ES-I3 (cell line): ENCODE results near the gene ACBD6.

ENCODE experiments used
- H3K36me3 ChIP-seq: 2 replicates; pipeline ENCODE4 v1.6.1; 2013; ENCODE audit warnings: mild to moderate bottlenecking, low read length, control low read depth, moderate library complexity; ENCODE audit not compliant: insufficient read depth
- H3K4me1 ChIP-seq: 2 replicates; pipeline ENCODE4 v1.6.1; 2013; ENCODE audit warnings: mild to moderate bottlenecking, control low read depth, low read length; ENCODE audit not compliant: insufficient read depth
- H3K9ac ChIP-seq: 2 replicates; pipeline ENCODE4 v1.6.1; 2013; ENCODE audit warnings: low read depth, mild to moderate bottlenecking, low read length, moderate library complexity
- H3K9me3 ChIP-seq: 2 replicates; pipeline ENCODE4 v1.6.1; 2013; ENCODE audit warnings: mild to moderate bottlenecking, low read length, moderate library complexity; ENCODE audit not compliant: control insufficient read depth, insufficient read depth

The ACBD6 gene

GRCh38 chr1:180260541-180260940, 241.8 kb downstream of the ACBD6 start:
- Histone ChIP-seq H3K9me3 (no peaks in the 10 kb centered on the region), H3K9ac (no peak overlapping the region), H3K36me3 (no peaks in the 10 kb centered on the region), H3K4me1 (peaks cover 6% of the 10 kb centered on the region)

- Histone ChIP-seq H3K4me1 (peaks cover 3% of the 10 kb centered on the region), H3K36me3 (no peaks in the 10 kb centered on the region), H3K9ac (no peak overlapping the region), H3K9me3 (no peaks in the 10 kb centered on the region)
These were observed 242.7 kb downstream of the ACBD6 start for GRCh38 chr1:180259431-180260338.

GRCh38 chr1:180258935-180259334, 243.4 kb downstream of the ACBD6 start:
- Histone ChIP-seq H3K9ac (no peak overlapping the region), H3K36me3 (no peaks in the 10 kb centered on the region), H3K4me1 (peaks cover 5% of the 10 kb centered on the region; the same call in 1 of the 2 replicates), H3K9me3 (no peaks in the 10 kb centered on the region)

- no peaks in the 10 kb centered on the region for H3K36me3 ChIP-seq
- no peaks in the 10 kb centered on the region for H3K9me3 ChIP-seq
- H3K4me1 ChIP-seq: peaks cover 11% of the 10 kb centered on the region
- no peak overlapping the region for H3K9ac ChIP-seq
These were observed 244.1 kb downstream of the ACBD6 start for GRCh38 chr1:180258290-180258689.

GRCh38 chr1:180257486-180257885, 244.9 kb downstream of the ACBD6 start:
- Histone ChIP-seq H3K9me3 (no peaks in the 10 kb centered on the region), H3K4me1 (peaks cover 17% of the 10 kb centered on the region), H3K36me3 (no peaks in the 10 kb centered on the region), H3K9ac (no peak overlapping the region)

GRCh38 chr1:180257028-180257386, 245.4 kb downstream of the ACBD6 start:
- no peaks in the 10 kb centered on the region for H3K9me3 ChIP-seq
- no peak overlapping the region for H3K9ac ChIP-seq
- peaks cover 17% of the 10 kb centered on the region for H3K4me1 ChIP-seq
- no peaks in the 10 kb centered on the region for H3K36me3 ChIP-seq

GRCh38 chr1:180256341-180257027, 245.9 kb downstream of the ACBD6 start:
- no peaks in the 10 kb centered on the region for H3K36me3 ChIP-seq
- no peak overlapping the region for H3K9ac ChIP-seq
- H3K4me1 ChIP-seq: peaks cover 17% of the 10 kb centered on the region
- H3K9me3 ChIP-seq: no peaks in the 10 kb centered on the region

- Histone ChIP-seq H3K4me1 (peaks cover 17% of the 10 kb centered on the region), H3K9ac (no peak overlapping the region)
These were observed 246.6 kb downstream of the ACBD6 start for GRCh38 chr1:180255536-180256340.

GRCh38 chr1:180254854-180255253, 247.5 kb downstream of the ACBD6 start:
- no peaks in the 10 kb centered on the region for H3K9me3 ChIP-seq
- no peaks in the 10 kb centered on the region for H3K36me3 ChIP-seq
- no peak overlapping the region for H3K9ac ChIP-seq
- H3K4me1 ChIP-seq: peaks cover 20% of the 10 kb centered on the region

More at GRCh38 chr1:180255536-180256340, 246.6 kb downstream of the ACBD6 start:
- no peaks in the 10 kb centered on the region for H3K36me3 ChIP-seq
- no peaks in the 10 kb centered on the region for H3K9me3 ChIP-seq

GRCh38 chr1:180254496-180254819, 247.9 kb downstream of the ACBD6 start:
- Histone ChIP-seq H3K9me3 (no peaks in the 10 kb centered on the region), H3K9ac (no peak overlapping the region), H3K36me3 (no peaks in the 10 kb centered on the region), H3K4me1 (peaks cover 23% of the 10 kb centered on the region)

- Histone ChIP-seq H3K9ac (no peak overlapping the region), H3K9me3 (no peaks in the 10 kb centered on the region), H3K36me3 (no peaks in the 10 kb centered on the region), H3K4me1 (peaks cover 23% of the 10 kb centered on the region)
These were observed 248.5 kb downstream of the ACBD6 start for GRCh38 chr1:180253585-180254495.

- Histone ChIP-seq H3K36me3 (no peaks in the 10 kb centered on the region), H3K9me3 (no peaks in the 10 kb centered on the region), H3K9ac (no peak overlapping the region), H3K4me1 (peaks cover 26% of the 10 kb centered on the region)
These were observed 249.5 kb downstream of the ACBD6 start for GRCh38 chr1:180252638-180253536.
